A549 (cell line): ENCODE data around the gene FAM163B. TPM values are rescaled to one million over a fixed set of nuclear protein-coding genes. Genes with fewer than 3 reads are reported as not detected.

Source experiments
- ATAC-seq, 2 experiments: fragments of 200-7000 bp in 1 of 2; fragments of >200 bp in 1 of 2; cut with Nextera tagmentation in 1 of 2; cut with Tn5 transposase in 1 of 2; 3 replicates each; pipeline versions ENCODE4 v1.8.0 to v1.9.1; 2018 to 2020; ENCODE audit warnings: mild to moderate bottlenecking in 1 of 2, moderate library complexity in 1 of 2
- CTCF ChIA-PET: fragments of 300-600 bp; sonication (Branson Sonifier 250); formaldehyde crosslinking; extraction: SDS; loops from one replicate; lab custom pipeline; 2021; ENCODE audit warnings: antibody characterized with exemption, inconsistent platforms; lab: Yijun Ruan, JAX
- POLR2A ChIA-PET: fragments of 350-600 bp; formaldehyde crosslinking; extraction: SDS; loops from one replicate; lab custom pipeline; 2021; ENCODE audit warnings: antibody characterized with exemption, inconsistent platforms; lab: Yijun Ruan, JAX
- DNase-seq, 2 experiments: peaks; one replicate each; pipeline versions ENCODE4 v3.0.0 to v3.0.0-alpha.2; 2011 to 2016; ENCODE audit warnings: low read depth in 1 of 2, low spot score in 1 of 2
- FAIRE-seq: peaks from 2 replicates; lab custom pipeline; 2011; peaks lifted over from hg19 to GRCh38; lab: Jason Lieb, UNC
- H3K27ac ChIP-seq, 2 experiments: fragments of >200 bp; sonication (Bioruptor Twin); formaldehyde crosslinking; 3 replicates each; pipeline ENCODE4 v1.5.1; 2016 to 2017
- H3K4me1 ChIP-seq: fragments of >200 bp; sonication (Bioruptor Twin); formaldehyde crosslinking; 3 replicates; pipeline ENCODE4 v1.6.1; 2016
- H3K4me2 ChIP-seq: fragments of >200 bp; sonication (Bioruptor Twin); formaldehyde crosslinking; 3 replicates; pipeline ENCODE4 v1.6.1; 2016
- H3K4me3 ChIP-seq: fragments of >200 bp; sonication (Bioruptor Twin); formaldehyde crosslinking; 3 replicates; pipeline ENCODE4 v1.5.1; 2016
- H3K9me3 ChIP-seq: fragments of >200 bp; sonication (Bioruptor Twin); formaldehyde crosslinking; 3 replicates; pipeline ENCODE4 v1.6.1; 2016
- BCL3 ChIP-seq: fragments of >200 bp; sonication (Bioruptor Twin); formaldehyde crosslinking; IDR thresholded peaks from 3 replicates; pipeline ENCODE4 v1.6.1; 2016
- CEBPB ChIP-seq, 2 experiments: fragments of >200 bp in 1 of 2; sonication (Bioruptor Twin) in 1 of 2; formaldehyde crosslinking in 1 of 2; IDR thresholded peaks; 2 replicates each; pipeline ENCODE4 v1.6.1; 2012 to 2016
- CHD2 ChIP-seq: fragments of 150-350 bp; IDR thresholded peaks from 2 replicates; pipeline ENCODE4 v1.6.1; 2014; ENCODE audit warnings: low read length; ENCODE audit not compliant: partially characterized antibody
- EHF ChIP-seq: fragments of 250-450 bp; sonication (Bioruptor Pico); IDR thresholded peaks from 2 replicates; pipeline ENCODE4 v1.5.0; 2020; ENCODE audit warnings: mild to moderate bottlenecking
- FOXS1 ChIP-seq: fragments of 250-450 bp; sonication (Bioruptor Pico); IDR thresholded peaks from 2 replicates; pipeline ENCODE4 v1.5.0; 2020; ENCODE audit warnings: mild to moderate bottlenecking, moderate library complexity
- HES2 ChIP-seq: fragments of >200 bp; sonication (Bioruptor Twin); formaldehyde crosslinking; IDR thresholded peaks from 2 replicates; pipeline ENCODE4 v1.6.1; 2016
- HEYL ChIP-seq: fragments of 250-450 bp; sonication (Bioruptor Pico); IDR thresholded peaks from 2 replicates; pipeline ENCODE4 v1.8.0; 2021; ENCODE audit warnings: mild to moderate bottlenecking, moderate library complexity
- HOXA7 ChIP-seq: fragments of 250-450 bp; sonication (Bioruptor Pico); IDR thresholded peaks from 2 replicates; pipeline ENCODE4 v1.5.0; 2020; ENCODE audit warnings: mild to moderate bottlenecking, moderate library complexity
- HOXB13 ChIP-seq: fragments of 250-450 bp; sonication (Bioruptor Pico); IDR thresholded peaks from 2 replicates; pipeline ENCODE4 v1.5.0; 2020; ENCODE audit warnings: low read depth, mild to moderate bottlenecking, moderate library complexity
- HOXB5 ChIP-seq: fragments of 250-450 bp; sonication (Bioruptor Pico); IDR thresholded peaks from 2 replicates; pipeline ENCODE4 v1.5.0; 2020; ENCODE audit warnings: mild to moderate bottlenecking, moderate library complexity
- JUN ChIP-seq, 2 experiments: fragments of >200 bp; sonication (Bioruptor Twin); formaldehyde crosslinking; IDR thresholded peaks; 2 replicates in 1 of 2; 3 replicates in 1 of 2; pipeline ENCODE4 v1.6.1; 2016 to 2017
- KDM1A ChIP-seq: fragments of 200-600 bp; sonication (generic); IDR thresholded peaks from 2 replicates; pipeline ENCODE4 v1.6.1; 2016; ENCODE audit warnings: low read depth, mild to moderate bottlenecking
- MAFK ChIP-seq: fragments of 450-650 bp; IDR thresholded peaks from 2 replicates; pipeline ENCODE4 v1.6.1; 2014; ENCODE audit not compliant: partially characterized antibody
- MAZ ChIP-seq: fragments of 150-350 bp; IDR thresholded peaks from 2 replicates; pipeline ENCODE4 v1.6.1; 2014; ENCODE audit warnings: antibody characterized with exemption, low read depth, low read length, borderline replicate concordance
- NFE2L2 ChIP-seq: fragments of 150-350 bp; conservative IDR thresholded peaks from 2 replicates; pipeline ENCODE4 v1.6.1; 2014; ENCODE audit warnings: low read length
- NPAS2 ChIP-seq: fragments of 250-450 bp; sonication (Bioruptor Pico); IDR thresholded peaks from 2 replicates; pipeline ENCODE4 v1.8.0; 2022; ENCODE audit warnings: mild to moderate bottlenecking, moderate library complexity, borderline replicate concordance
- POLR2AphosphoS2 ChIP-seq: conservative IDR thresholded peaks from 2 replicates; pipeline ENCODE4 v1.6.1; 2012; ENCODE audit warnings: low read length, improper control_type of control experiment, inconsistent platforms
- RAD21 ChIP-seq, 2 experiments: fragments of >200 bp in 1 of 2; sonication (Bioruptor Twin) in 1 of 2; formaldehyde crosslinking in 1 of 2; IDR thresholded peaks in 1 of 2; conservative IDR thresholded peaks in 1 of 2; 2 replicates in 1 of 2; 3 replicates in 1 of 2; pipeline ENCODE4 v1.6.1; 2012 to 2018; ENCODE audit warnings: inconsistent platforms in 1 of 2
- REST ChIP-seq: fragments of 200-600 bp; sonication (generic); IDR thresholded peaks from 2 replicates; pipeline ENCODE4 v1.6.1; 2016; ENCODE audit warnings: antibody characterized with exemption, mild to moderate bottlenecking, moderate library complexity
- RFX5 ChIP-seq: fragments of 450-650 bp; IDR thresholded peaks from 2 replicates; pipeline ENCODE4 v1.7.1; 2014; ENCODE audit warnings: antibody characterized with exemption, mild to moderate bottlenecking, moderate library complexity
- RNF2 ChIP-seq: fragments of 200-600 bp; sonication (generic); IDR thresholded peaks from 2 replicates; pipeline ENCODE4 v1.6.1; 2016; ENCODE audit warnings: low read depth, mild to moderate bottlenecking, antibody characterized with exemption, moderate library complexity, borderline replicate concordance
- SMC3 ChIP-seq: fragments of >200 bp; sonication (Bioruptor Twin); formaldehyde crosslinking; IDR thresholded peaks from 3 replicates; pipeline ENCODE4 v1.6.1; 2018; ENCODE audit warnings: inconsistent platforms
- TFCP2L1 ChIP-seq: fragments of 250-450 bp; sonication (Bioruptor Pico); IDR thresholded peaks from 2 replicates; pipeline ENCODE4 v1.5.0; 2021; ENCODE audit warnings: mild to moderate bottlenecking
- TP53 ChIP-seq: fragments of 250-450 bp; sonication (Bioruptor Pico); IDR thresholded peaks from 2 replicates; pipeline ENCODE4 v1.5.0; 2021; ENCODE audit warnings: mild to moderate bottlenecking, moderate library complexity
- ZC3H11A ChIP-seq: fragments of 450-650 bp; IDR thresholded peaks from 2 replicates; pipeline ENCODE4 v1.6.1; 2014; ENCODE audit warnings: antibody characterized with exemption, mild to moderate bottlenecking
- ZNF302 ChIP-seq: fragments of 250-450 bp; sonication (Bioruptor Pico); IDR thresholded peaks from 2 replicates; pipeline ENCODE4 v1.9.0; 2021; ENCODE audit warnings: inconsistent platforms, mild to moderate bottlenecking, moderate library complexity
- WGBS: methylation state at CpG from one replicate; pipeline ENCODE4 v1.1.6; 2017; ENCODE audit errors: missing lambda C conversion rate; 5-methylcytosine and 5-hydroxymethylcytosine counted together
- polyA plus RNA-seq, 4 experiments: library from polyadenylated mRNA; depleted of rRNA in 3 of 4; stranded (reverse); fragments of >200 nt; fragmentation: RNase III in 1 of 4; extraction: RNeasy Plus Mini Kit Qiagen cat#74134 plus additional on column Dnase treatment in 1 of 4; gene quantifications; 2 replicates in 3 of 4; 3 replicates in 1 of 4; pipeline ENCODE4 v1.2.3, GENCODE V29; 2011 to 2017
- TF ChIP-seq, protein P1 (sequence below): fragments of 250-450 bp; sonication (Bioruptor Pico); IDR thresholded peaks from 2 replicates; pipeline ENCODE4 v1.5.0; 2021; ENCODE audit warnings: mild to moderate bottlenecking, moderate library complexity, borderline replicate concordance
- TF ChIP-seq, protein P2 (sequence below): fragments of 250-450 bp; sonication (Bioruptor Pico); IDR thresholded peaks from 2 replicates; pipeline ENCODE4 v1.5.0; 2020; ENCODE audit warnings: low read depth, mild to moderate bottlenecking, moderate library complexity

Gene FAM163B
- polyA plus RNA-seq, 2 of the 4 experiments (the other 2 are of a cell fraction): not detected

DNA sequence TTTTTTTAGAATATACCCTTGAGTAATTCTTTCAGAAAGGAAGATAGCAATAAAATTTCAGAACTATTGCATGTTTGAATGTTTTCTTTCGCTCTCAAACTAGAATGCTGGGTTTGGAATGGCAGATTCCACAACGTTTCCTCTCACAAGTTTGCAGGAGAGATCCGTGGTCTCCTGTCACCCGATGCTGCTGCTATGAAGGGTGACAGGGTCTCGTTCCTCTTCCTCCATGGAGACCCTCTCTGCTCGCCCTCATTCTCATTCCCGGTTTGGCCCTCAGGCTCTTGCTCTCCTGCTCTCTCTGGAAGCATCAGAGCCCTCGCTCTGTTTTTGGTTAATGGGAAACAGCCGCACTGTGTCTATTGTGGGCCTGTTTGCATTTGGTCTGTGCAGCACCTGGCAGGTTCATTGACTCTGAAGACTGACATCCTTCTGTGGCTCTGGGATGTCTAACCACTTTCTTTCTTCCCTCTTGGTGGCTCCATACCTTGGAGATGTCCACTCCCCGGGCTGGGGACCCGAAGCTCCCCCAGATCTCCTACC, 12.6 kb upstream of the FAM163B start:
- 7% methylated on average over 11 of the region's 11 CpGs for WGBS
- Histone ChIP-seq H3K4me3 (no peak overlapping the region), H3K27ac (no peak overlapping the region), H3K4me2 (no peak overlapping the region), H3K4me1 (no peaks in the 10 kb centered on the region), H3K9me3 (peaks cover 7% of the 10 kb centered on the region; the same call in 2 of the 3 replicates)
- no peak for TF ChIP-seq ZNF302
- no peak for TF ChIP-seq POLR2AphosphoS2
- no peak for TF ChIP-seq TFCP2L1
- CTCF ChIA-PET: no interaction called here
- POLR2A ChIA-PET: no interaction called here
- FAIRE-seq (no peak), DNase-seq (no peak), ATAC-seq (no peak)

GRCh38 chr9:133619791-133620190, 10.6 kb upstream of the FAM163B start:
- ChIA-PET POLR2A (no interaction called here), CTCF (no interaction called here)
- DNase-seq (no peak), ATAC-seq (no peak), FAIRE-seq (no peak)
- 24% methylated on average over 8 of the region's 8 CpGs for WGBS
- Histone ChIP-seq H3K4me1 (no peaks in the 10 kb centered on the region), H3K4me3 (no peak overlapping the region), H3K4me2 (no peak overlapping the region), H3K9me3 (peaks cover 7% of the 10 kb centered on the region; the same call in 2 of the 3 replicates), H3K27ac (no peak overlapping the region)
- TF ChIP-seq HES2 (no peak), KDM1A (no peak), RFX5 (no peak), FOXS1 (CRISPR knock-in tag) (no peak), HEYL (CRISPR knock-in tag) (no peak), TFCP2L1 (no peak), CHD2 (no peak), RAD21 (conservative IDR thresholded peaks at IDR 0.05 in 1 of 2, IDR thresholded peaks at IDR 0.05 in 1 of 2) (no peak), BCL3 (no peak), JUN (IDR thresholded peaks at IDR 0.05) (no peak), EHF (CRISPR knock-in tag) (no peak), CEBPB (IDR thresholded peaks at IDR 0.05) (no peak), MAFK (no peak), ZC3H11A (no peak), RNF2 (no peak), NFE2L2 (no peak), HOXB5 (CRISPR knock-in tag) (no peak), HOXB13 (CRISPR knock-in tag) (no peak), HOXA7 (CRISPR knock-in tag) (no peak)
- TF ChIP-seq, protein P1, sequence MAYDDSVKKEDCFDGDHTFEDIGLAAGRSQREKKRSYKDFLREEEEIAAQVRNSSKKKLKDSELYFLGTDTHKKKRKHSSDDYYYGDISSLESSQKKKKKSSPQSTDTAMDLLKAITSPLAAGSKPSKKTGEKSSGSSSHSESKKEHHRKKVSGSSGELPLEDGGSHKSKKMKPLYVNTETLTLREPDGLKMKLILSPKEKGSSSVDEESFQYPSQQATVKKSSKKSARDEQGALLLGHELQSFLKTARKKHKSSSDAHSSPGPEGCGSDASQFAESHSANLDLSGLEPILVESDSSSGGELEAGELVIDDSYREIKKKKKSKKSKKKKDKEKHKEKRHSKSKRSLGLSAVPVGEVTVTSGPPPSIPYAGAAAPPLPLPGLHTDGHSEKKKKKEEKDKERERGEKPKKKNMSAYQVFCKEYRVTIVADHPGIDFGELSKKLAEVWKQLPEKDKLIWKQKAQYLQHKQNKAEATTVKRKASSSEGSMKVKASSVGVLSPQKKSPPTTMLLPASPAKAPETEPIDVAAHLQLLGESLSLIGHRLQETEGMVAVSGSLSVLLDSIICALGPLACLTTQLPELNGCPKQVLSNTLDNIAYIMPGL: no peak

- WGBS: 55% methylated on average over 10 of the region's 10 CpGs
- no peak overlapping the region for H3K4me2 ChIP-seq
- POLR2A ChIA-PET: no interaction called here
- FAIRE-seq (no peak), DNase-seq (no peak), ATAC-seq (no peak)
- no peaks in the 10 kb centered on the region for H3K4me1 ChIP-seq
- H3K27ac ChIP-seq: no peak overlapping the region
- peaks cover 7% of the 10 kb centered on the region; the same call in 2 of the 3 replicates for H3K9me3 ChIP-seq
- CTCF ChIA-PET: interaction anchor here (1.3 kb wide), 1 partner anchor 11 kb away, joined by 3 read pairs; no protein-coding TSS in a partner anchor
- H3K4me3 ChIP-seq: no peak overlapping the region
- TF ChIP-seq SMC3 (no peak), HOXB5 (CRISPR knock-in tag) (no peak), TP53 (CRISPR knock-in tag) (no peak), NPAS2 (CRISPR knock-in tag) (no peak), REST (no peak), MAFK (no peak), MAZ (no peak)
- TF ChIP-seq, protein P2, sequence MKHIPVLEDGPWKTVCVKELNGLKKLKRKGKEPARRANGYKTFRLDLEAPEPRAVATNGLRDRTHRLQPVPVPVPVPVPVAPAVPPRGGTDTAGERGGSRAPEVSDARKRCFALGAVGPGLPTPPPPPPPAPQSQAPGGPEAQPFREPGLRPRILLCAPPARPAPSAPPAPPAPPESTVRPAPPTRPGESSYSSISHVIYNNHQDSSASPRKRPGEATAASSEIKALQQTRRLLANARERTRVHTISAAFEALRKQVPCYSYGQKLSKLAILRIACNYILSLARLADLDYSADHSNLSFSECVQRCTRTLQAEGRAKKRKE (CRISPR knock-in tag): no peak
Observed at GRCh38 chr9:133618726-133619125, 9.5 kb upstream of the FAM163B start.
